K562 (cell line): ENCODE data around the gene IFRD1. TPM values are rescaled to one million over a fixed set of nuclear protein-coding genes. Genes with fewer than 3 reads are reported as not detected.

Experiments
- ADNP ChIP-seq: fragments of 200-800 bp; sonication (Bioruptor generic); IDR thresholded peaks from 2 replicates; pipeline ENCODE4 v1.6.1; 2016; ENCODE audit warnings: missing genetic modification characterization, missing compliant biosample characterization
- CTCF ChIP-seq, 3 experiments: IDR thresholded peaks in 2 of 3; conservative IDR thresholded peaks in 1 of 3; 2 replicates each; pipeline ENCODE4 v1.5.1; 2011 to 2012; ENCODE audit warnings: low read length in 3 of 3, mild to moderate bottlenecking in 3 of 3, control low read depth in 2 of 3, improper control_type of control experiment in 1 of 3, inconsistent platforms in 1 of 3, low read depth in 1 of 3, mixed read lengths in 1 of 3, moderate library complexity in 1 of 3; ENCODE audit not compliant: insufficient read depth in 2 of 3
- ETS2 ChIP-seq: IDR thresholded peaks from 2 replicates; pipeline ENCODE4 v1.6.1; 2016; ENCODE audit warnings: borderline replicate concordance, missing genetic modification characterization, mild to moderate bottlenecking, moderate library complexity, missing compliant biosample characterization; ENCODE audit not compliant: poor library complexity, severe bottlenecking
- GABPB2 ChIP-seq: fragments of 250-450 bp; sonication (Bioruptor Pico); conservative IDR thresholded peaks from 2 replicates; pipeline ENCODE4 v1.5.1; 2021; ENCODE audit warnings: mild to moderate bottlenecking
- HEY1 ChIP-seq: fragments of 250-450 bp; sonication (Bioruptor Pico); IDR thresholded peaks from 2 replicates; pipeline ENCODE4 v1.5.0; 2020; ENCODE audit warnings: mild to moderate bottlenecking, moderate library complexity, borderline replicate concordance
- MAFG ChIP-seq: fragments of 450-650 bp; conservative IDR thresholded peaks from 2 replicates; pipeline ENCODE4 v1.6.1; 2016; ENCODE audit warnings: missing genetic modification characterization, missing compliant biosample characterization
- MCM7 ChIP-seq, 2 experiments: fragments of 450-650 bp; IDR thresholded peaks; 2 replicates each; pipeline ENCODE4 v1.6.1; 2016 to 2018
- NCOA4 ChIP-seq: fragments of 450-650 bp; IDR thresholded peaks from 2 replicates; pipeline ENCODE4 v1.6.1; 2018; ENCODE audit warnings: mild to moderate bottlenecking; ENCODE audit not compliant: partially characterized antibody
- PHB2 ChIP-seq: fragments of 450-650 bp; IDR thresholded peaks from 2 replicates; pipeline ENCODE4 v1.6.1; 2017; ENCODE audit warnings: low read depth
- POLR2G ChIP-seq: fragments of 200-400 bp; formaldehyde crosslinking; IDR thresholded peaks from 2 replicates; pipeline ENCODE4 v1.6.1; 2017; ENCODE audit warnings: low read depth, mild to moderate bottlenecking, antibody characterized with exemption, low read length, moderate library complexity
- SOX6 ChIP-seq: fragments of 450-650 bp; IDR thresholded peaks from 2 replicates; pipeline ENCODE4 v1.6.1; 2014; ENCODE audit warnings: mild to moderate bottlenecking
- SRF ChIP-seq, 2 experiments: fragments of 250-450, 450-650 bp in 1 of 2; sonication (Bioruptor Pico) in 1 of 2; sonication (generic) in 1 of 2; formaldehyde crosslinking; IDR thresholded peaks; 2 replicates each; pipeline versions ENCODE4 v1.5.0 to v1.5.1; 2020 to 2022; ENCODE audit warnings: mild to moderate bottlenecking in 1 of 2, missing genetic modification reagents in 1 of 2
- SRSF9 ChIP-seq: fragments of 200-400 bp; formaldehyde crosslinking; IDR thresholded peaks from 2 replicates; pipeline ENCODE4 v1.6.1; 2017; ENCODE audit warnings: low read depth, low read length, borderline replicate concordance
- ZBTB8A ChIP-seq: fragments of 450-650 bp; IDR thresholded peaks from 2 replicates; pipeline ENCODE4 v1.6.1; 2018; ENCODE audit warnings: mild to moderate bottlenecking, moderate library complexity; ENCODE audit not compliant: partially characterized antibody
- ZMIZ1 ChIP-seq, 2 experiments: fragments of 150-350 bp in 1 of 2; IDR thresholded peaks; 2 replicates each; pipeline ENCODE4 v1.6.1; 2012 to 2016; ENCODE audit warnings: low read depth in 2 of 2, low read length in 2 of 2, mild to moderate bottlenecking in 1 of 2, moderate library complexity in 1 of 2
- ZNF124 ChIP-seq: sonication (generic); formaldehyde crosslinking; IDR thresholded peaks from 2 replicates; pipeline ENCODE4 v1.8.1; 2022; ENCODE audit warnings: missing genetic modification reagents
- ZNF561 ChIP-seq: fragments of 450-650 bp; formaldehyde crosslinking; conservative IDR thresholded peaks from 2 replicates; pipeline ENCODE4 v1.4.0; 2020; ENCODE audit warnings: mild to moderate bottlenecking, moderate library complexity
- polyA plus RNA-seq, 8 experiments: library from polyadenylated mRNA; depleted of rRNA in 4 of 8; stranded (reverse) in 5 of 8; unstranded in 3 of 8; fragments of >200 nt; fragmentation: Nextera tagmentation in 2 of 8; fragmentation: Illumina TruSeq in 1 of 8; extraction: Ambion mirVana in 2 of 8; extraction: Trizol in 1 of 8; gene quantifications; 2 replicates each; pipeline versions ENCODE4 v1.2.1 to v1.2.3, GENCODE V29; 2011 to 2014; ENCODE audit warnings: inconsistent platforms in 1 of 8, missing spikeins in 1 of 8
- total RNA-seq, 7 experiments: library from RNA; depleted of rRNA in 6 of 7; stranded (reverse); fragments of >200 nt in 6 of 7; fragmentation: Illumina TruSeq in 2 of 7; extraction: Trizol in 2 of 7; gene quantifications; 2 replicates each; pipeline versions ENCODE4 v1.2.1 to v1.2.3, GENCODE V29; 2011 to 2021; ENCODE audit warnings: low replicate concordance in 1 of 7
- TF ChIP-seq, protein P1 (sequence below): fragments of 200-400 bp; formaldehyde crosslinking; IDR thresholded peaks from 2 replicates; pipeline ENCODE4 v1.6.1; 2017; ENCODE audit warnings: mild to moderate bottlenecking, low read depth, low read length, moderate library complexity
- TF ChIP-seq, protein P2 (sequence below): fragments of 250-450 bp; sonication (Bioruptor Pico); IDR thresholded peaks from 2 replicates; pipeline ENCODE4 v1.8.0; 2021; ENCODE audit warnings: moderate library complexity, mild to moderate bottlenecking, inconsistent platforms

IFRD1 gene
- total and polyA plus RNA-seq, 9 of the 15 experiments (the other 6 are each of a cell fraction or from before 2014, with no cell fraction given): 27.6 to 81.8 (median 68.1) TPM

- TF ChIP-seq, protein P1, sequence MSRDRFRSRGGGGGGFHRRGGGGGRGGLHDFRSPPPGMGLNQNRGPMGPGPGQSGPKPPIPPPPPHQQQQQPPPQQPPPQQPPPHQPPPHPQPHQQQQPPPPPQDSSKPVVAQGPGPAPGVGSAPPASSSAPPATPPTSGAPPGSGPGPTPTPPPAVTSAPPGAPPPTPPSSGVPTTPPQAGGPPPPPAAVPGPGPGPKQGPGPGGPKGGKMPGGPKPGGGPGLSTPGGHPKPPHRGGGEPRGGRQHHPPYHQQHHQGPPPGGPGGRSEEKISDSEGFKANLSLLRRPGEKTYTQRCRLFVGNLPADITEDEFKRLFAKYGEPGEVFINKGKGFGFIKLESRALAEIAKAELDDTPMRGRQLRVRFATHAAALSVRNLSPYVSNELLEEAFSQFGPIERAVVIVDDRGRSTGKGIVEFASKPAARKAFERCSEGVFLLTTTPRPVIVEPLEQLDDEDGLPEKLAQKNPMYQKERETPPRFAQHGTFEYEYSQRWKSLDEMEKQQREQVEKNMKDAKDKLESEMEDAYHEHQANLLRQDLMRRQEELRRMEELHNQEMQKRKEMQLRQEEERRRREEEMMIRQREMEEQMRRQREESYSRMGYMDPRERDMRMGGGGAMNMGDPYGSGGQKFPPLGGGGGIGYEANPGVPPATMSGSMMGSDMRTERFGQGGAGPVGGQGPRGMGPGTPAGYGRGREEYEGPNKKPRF: no peak
- TF ChIP-seq SOX6: peak; percentile 74
- TF ChIP-seq SRF (CRISPR knock-in tag; IDR thresholded peaks at IDR 0.05): no peak
- TF ChIP-seq SRSF9: no peak
- TF ChIP-seq PHB2: no peak
- no peak for TF ChIP-seq ZNF124 (CRISPR knock-in tag)
- TF ChIP-seq ETS2 (tag): no peak
- TF ChIP-seq POLR2G: no peak
- TF ChIP-seq HEY1 (CRISPR knock-in tag): no peak
- no peak; a peak in 1 of 6 replicates for TF ChIP-seq CTCF (IDR thresholded peaks at IDR 0.05 in 2 of 3, conservative IDR thresholded peaks at IDR 0.05 in 1 of 3; ENCODE audit: insufficient read depth in 2 of 3, low read depth in 1 of 3, low read length in 3 of 3)
- no peak for TF ChIP-seq GABPB2
- no peak for TF ChIP-seq MCM7 (IDR thresholded peaks at IDR 0.05)
- TF ChIP-seq, protein P2, sequence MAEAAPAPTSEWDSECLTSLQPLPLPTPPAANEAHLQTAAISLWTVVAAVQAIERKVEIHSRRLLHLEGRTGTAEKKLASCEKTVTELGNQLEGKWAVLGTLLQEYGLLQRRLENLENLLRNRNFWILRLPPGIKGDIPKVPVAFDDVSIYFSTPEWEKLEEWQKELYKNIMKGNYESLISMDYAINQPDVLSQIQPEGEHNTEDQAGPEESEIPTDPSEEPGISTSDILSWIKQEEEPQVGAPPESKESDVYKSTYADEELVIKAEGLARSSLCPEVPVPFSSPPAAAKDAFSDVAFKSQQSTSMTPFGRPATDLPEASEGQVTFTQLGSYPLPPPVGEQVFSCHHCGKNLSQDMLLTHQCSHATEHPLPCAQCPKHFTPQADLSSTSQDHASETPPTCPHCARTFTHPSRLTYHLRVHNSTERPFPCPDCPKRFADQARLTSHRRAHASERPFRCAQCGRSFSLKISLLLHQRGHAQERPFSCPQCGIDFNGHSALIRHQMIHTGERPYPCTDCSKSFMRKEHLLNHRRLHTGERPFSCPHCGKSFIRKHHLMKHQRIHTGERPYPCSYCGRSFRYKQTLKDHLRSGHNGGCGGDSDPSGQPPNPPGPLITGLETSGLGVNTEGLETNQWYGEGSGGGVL (CRISPR knock-in tag): no peak
- no peak for TF ChIP-seq NCOA4
- no peak for TF ChIP-seq ADNP
- no peak for TF ChIP-seq ZNF561 (CRISPR knock-in tag)
- peak; percentile 100 for TF ChIP-seq MAFG
- no peak for TF ChIP-seq ZMIZ1 (IDR thresholded peaks at IDR 0.05; ENCODE audit: low read depth in 2 of 2, low read length in 2 of 2)
- TF ChIP-seq ZBTB8A: no peak
These were observed 27.3 kb upstream of the IFRD1 start (continued) for GRCh38 chr7:112422842-112423496.
